NCI-H2196 (cell line): Measurements from ENCODE around the gene C5AR1.

Experiments
- DNase-seq: peaks from one replicate; lab custom pipeline; 2025; ENCODE audit not compliant: unreplicated experiment; lab: John Stamatoyannopoulos, UW

Gene C5AR1

GRCh38 chr19:47363758-47364531 is 54.3 kb downstream of the C5AR1 start:
- peak; percentile 30 for DNase-seq

- DNase-seq: peak; percentile 41
Measured at GRCh38 chr19:47365455-47365854, 55.8 kb downstream of the C5AR1 start.

- no peak for DNase-seq
Measured at GRCh38 chr19:47370045-47370611, 60.5 kb downstream of the C5AR1 start.

- no peak for DNase-seq
Measured at GRCh38 chr19:47371261-47371660, 61.6 kb downstream of the C5AR1 start.
